Measurements from ENCODE around the gene NEAT1.

DNA sequence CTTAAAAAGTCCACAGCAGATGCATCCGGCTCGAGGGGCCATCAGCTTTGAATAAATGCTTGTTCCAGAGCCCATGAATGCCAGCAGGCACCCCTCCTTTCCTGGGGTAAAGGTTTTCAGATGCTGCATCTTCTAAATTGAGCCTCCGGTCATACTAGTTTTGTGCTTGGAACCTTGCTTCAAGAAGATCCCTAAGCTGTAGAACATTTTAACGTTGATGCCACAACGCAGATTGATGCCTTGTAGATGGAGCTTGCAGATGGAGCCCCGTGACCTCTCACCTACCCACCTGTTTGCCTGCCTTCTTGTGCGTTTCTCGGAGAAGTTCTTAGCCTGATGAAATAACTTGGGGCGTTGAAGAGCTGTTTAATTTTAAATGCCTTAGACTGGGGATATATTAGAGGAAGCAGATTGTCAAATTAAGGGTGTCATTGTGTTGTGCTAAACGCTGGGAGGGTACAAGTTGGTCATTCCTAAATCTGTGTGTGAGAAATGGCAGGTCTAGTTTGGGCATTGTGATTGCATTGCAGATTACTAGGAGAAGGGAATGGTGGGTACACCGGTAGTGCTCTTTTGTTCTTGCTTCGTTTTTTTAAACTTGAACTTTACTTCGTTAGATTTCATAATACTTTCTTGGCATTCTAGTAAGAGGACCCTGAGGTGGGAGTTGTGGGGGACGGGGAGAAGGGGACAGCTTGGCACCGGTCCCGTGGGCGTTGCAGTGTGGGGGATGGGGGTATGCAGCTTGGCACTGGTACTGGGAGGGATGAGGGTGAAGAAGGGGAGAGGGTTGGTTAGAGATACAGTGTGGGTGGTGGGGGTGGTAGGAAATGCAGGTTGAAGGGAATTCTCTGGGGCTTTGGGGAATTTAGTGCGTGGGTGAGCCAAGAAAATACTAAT, 1.9 kb downstream of the NEAT1 start:
- TF ChIP-seq, protein P1, sequence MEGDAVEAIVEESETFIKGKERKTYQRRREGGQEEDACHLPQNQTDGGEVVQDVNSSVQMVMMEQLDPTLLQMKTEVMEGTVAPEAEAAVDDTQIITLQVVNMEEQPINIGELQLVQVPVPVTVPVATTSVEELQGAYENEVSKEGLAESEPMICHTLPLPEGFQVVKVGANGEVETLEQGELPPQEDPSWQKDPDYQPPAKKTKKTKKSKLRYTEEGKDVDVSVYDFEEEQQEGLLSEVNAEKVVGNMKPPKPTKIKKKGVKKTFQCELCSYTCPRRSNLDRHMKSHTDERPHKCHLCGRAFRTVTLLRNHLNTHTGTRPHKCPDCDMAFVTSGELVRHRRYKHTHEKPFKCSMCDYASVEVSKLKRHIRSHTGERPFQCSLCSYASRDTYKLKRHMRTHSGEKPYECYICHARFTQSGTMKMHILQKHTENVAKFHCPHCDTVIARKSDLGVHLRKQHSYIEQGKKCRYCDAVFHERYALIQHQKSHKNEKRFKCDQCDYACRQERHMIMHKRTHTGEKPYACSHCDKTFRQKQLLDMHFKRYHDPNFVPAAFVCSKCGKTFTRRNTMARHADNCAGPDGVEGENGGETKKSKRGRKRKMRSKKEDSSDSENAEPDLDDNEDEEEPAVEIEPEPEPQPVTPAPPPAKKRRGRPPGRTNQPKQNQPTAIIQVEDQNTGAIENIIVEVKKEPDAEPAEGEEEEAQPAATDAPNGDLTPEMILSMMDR (conservative IDR thresholded peaks at IDR 0.05), result no peak
- no peak for TF ChIP-seq EZH2 (IDR thresholded peaks at IDR 0.05; ENCODE audit: low read depth)
